ENCODE results near the gene GCNT1.

GRCh38 chr9:76552181-76552580 lies 93.2 kb downstream of the GCNT1 start:
- TF ChIP-seq CTCF (IDR thresholded peaks at IDR 0.05; ENCODE audit: low read depth, low read length) (no peak), EZH2phosphoT487 (IDR thresholded peaks at IDR 0.05; ENCODE audit: low read depth) (no peak)

Data from OCI-LY3 (cell line).